HUES6 (cell line): ENCODE measurements around the gene SAMD9L.

ENCODE experiments used
- H3K27ac ChIP-seq: 2 replicates; pipeline ENCODE4 v1.7.0; 2013; ENCODE audit warnings: low read depth, mild to moderate bottlenecking, low read length, inconsistent platforms
- H3K27me3 ChIP-seq: 2 replicates; pipeline ENCODE4 v1.6.1; 2013; ENCODE audit warnings: low read length; ENCODE audit not compliant: control insufficient read depth, insufficient read depth
- H3K36me3 ChIP-seq: 2 replicates; pipeline ENCODE4 v1.6.1; 2013; ENCODE audit warnings: low read length; ENCODE audit not compliant: control insufficient read depth, insufficient read depth
- H3K4me1 ChIP-seq: 2 replicates; pipeline ENCODE4 v1.6.1; 2013; ENCODE audit warnings: low read length; ENCODE audit not compliant: control insufficient read depth, insufficient read depth
- H3K4me3 ChIP-seq: 2 replicates; pipeline ENCODE4 v1.5.1; 2013; ENCODE audit warnings: low read depth, low read length
- H3K9ac ChIP-seq: one replicate; pipeline ENCODE4 v1.6.1; 2013; ENCODE audit warnings: mild to moderate bottlenecking, low read length
- H3K9me3 ChIP-seq: 2 replicates; pipeline ENCODE4 v1.6.1; 2013; ENCODE audit warnings: low read depth, low read length; ENCODE audit not compliant: control insufficient read depth, insufficient read depth

The SAMD9L gene

GRCh38 chr7:93148144-93148543 is at the start of gene SAMD9L:
SAMD9L (minus strand) TSS chr7:93148385; CDS start chr7:93135971, 12,414 bp downstream.
- Histone ChIP-seq H3K9ac (no peak within 1 kb of the TSS), H3K9me3 (no peaks in the 10 kb centered on the region), H3K4me1 (no peaks in the 10 kb centered on the region), H3K36me3 (no peaks in the 10 kb centered on the region), H3K4me3 (no peak within 1 kb of the TSS), H3K27me3 (no peaks in the 10 kb centered on the region), H3K27ac (no peak within 1 kb of the TSS)

- H3K36me3 ChIP-seq: no peaks in the 10 kb centered on the region
- peaks cover 24% of the 10 kb centered on the region for H3K27me3 ChIP-seq
- no peak overlapping the region for H3K27ac ChIP-seq
- H3K9me3 ChIP-seq: no peaks in the 10 kb centered on the region
- no peak overlapping the region for H3K4me3 ChIP-seq
- H3K9ac ChIP-seq: no peak overlapping the region
- H3K4me1 ChIP-seq: no peaks in the 10 kb centered on the region
These were observed 48.2 kb upstream of the SAMD9L start for GRCh38 chr7:93196336-93196735.

- H3K9ac ChIP-seq: no peak overlapping the region
- no peak overlapping the region for H3K4me3 ChIP-seq
- H3K36me3 ChIP-seq: no peaks in the 10 kb centered on the region
- no peaks in the 10 kb centered on the region for H3K4me1 ChIP-seq
- peaks cover 30% of the 10 kb centered on the region for H3K27me3 ChIP-seq
- H3K9me3 ChIP-seq: no peaks in the 10 kb centered on the region
- no peak overlapping the region for H3K27ac ChIP-seq
These were observed 46.2 kb upstream of the SAMD9L start for GRCh38 chr7:93194386-93194785.

- no peak overlapping the region for H3K4me3 ChIP-seq
- no peaks in the 10 kb centered on the region for H3K36me3 ChIP-seq
- peaks cover 56% of the 10 kb centered on the region for H3K27me3 ChIP-seq
- H3K27ac ChIP-seq: no peak overlapping the region
- H3K9me3 ChIP-seq: no peaks in the 10 kb centered on the region
- no peaks in the 10 kb centered on the region for H3K4me1 ChIP-seq
- no peak overlapping the region for H3K9ac ChIP-seq
These were observed 40.9 kb upstream of the SAMD9L start for GRCh38 chr7:93188870-93189634.

- H3K27ac ChIP-seq: no peak overlapping the region
- no peaks in the 10 kb centered on the region for H3K36me3 ChIP-seq
- H3K9me3 ChIP-seq: no peaks in the 10 kb centered on the region
- H3K4me3 ChIP-seq: no peak overlapping the region
- H3K9ac ChIP-seq: no peak overlapping the region
- no peaks in the 10 kb centered on the region for H3K4me1 ChIP-seq
- peaks cover 30% of the 10 kb centered on the region for H3K27me3 ChIP-seq
These were observed 37.3 kb upstream of the SAMD9L start for GRCh38 chr7:93185303-93186027.

- no peaks in the 10 kb centered on the region for H3K36me3 ChIP-seq
- peaks cover under 1% of the 10 kb centered on the region; the same call in 1 of the 2 replicates for H3K27me3 ChIP-seq
- no peak overlapping the region for H3K9ac ChIP-seq
- no peak overlapping the region for H3K4me3 ChIP-seq
- no peaks in the 10 kb centered on the region for H3K4me1 ChIP-seq
- peaks cover 2% of the 10 kb centered on the region; the same call in 1 of the 2 replicates for H3K9me3 ChIP-seq
- H3K27ac ChIP-seq: no peak overlapping the region
These were observed 31.0 kb upstream of the SAMD9L start for GRCh38 chr7:93179173-93179572.

- Histone ChIP-seq H3K9me3 (peaks cover 2% of the 10 kb centered on the region; the same call in 1 of the 2 replicates), H3K27me3 (no peaks in the 10 kb centered on the region; the same call in 1 of the 2 replicates), H3K4me1 (no peaks in the 10 kb centered on the region), H3K27ac (no peak overlapping the region), H3K36me3 (no peaks in the 10 kb centered on the region), H3K9ac (no peak overlapping the region), H3K4me3 (no peak overlapping the region)
These were observed 30.0 kb upstream of the SAMD9L start for GRCh38 chr7:93178213-93178612.

- peaks cover 6% of the 10 kb centered on the region for H3K9me3 ChIP-seq
- H3K9ac ChIP-seq: no peak overlapping the region
- H3K4me3 ChIP-seq: no peak overlapping the region
- H3K36me3 ChIP-seq: no peaks in the 10 kb centered on the region
- no peaks in the 10 kb centered on the region for H3K4me1 ChIP-seq
- no peak overlapping the region for H3K27ac ChIP-seq
- no peaks in the 10 kb centered on the region for H3K27me3 ChIP-seq
These were observed 28.9 kb upstream of the SAMD9L start for GRCh38 chr7:93176992-93177580.

- H3K27ac ChIP-seq: no peak overlapping the region
- no peak overlapping the region for H3K4me3 ChIP-seq
- H3K9me3 ChIP-seq: peaks cover 16% of the 10 kb centered on the region
- H3K36me3 ChIP-seq: no peaks in the 10 kb centered on the region
- H3K4me1 ChIP-seq: no peaks in the 10 kb centered on the region
- no peaks in the 10 kb centered on the region for H3K27me3 ChIP-seq
- no peak overlapping the region for H3K9ac ChIP-seq
These were observed 27.0 kb upstream of the SAMD9L start for GRCh38 chr7:93175219-93175618.

GRCh38 chr7:93172683-93173082 is 24.5 kb upstream of the SAMD9L start:
- H3K9me3 ChIP-seq: peaks cover 16% of the 10 kb centered on the region
- no peaks in the 10 kb centered on the region for H3K36me3 ChIP-seq
- H3K4me3 ChIP-seq: no peak overlapping the region
- H3K27ac ChIP-seq: no peak overlapping the region
- H3K27me3 ChIP-seq: no peaks in the 10 kb centered on the region
- H3K9ac ChIP-seq: no peak overlapping the region
- no peaks in the 10 kb centered on the region for H3K4me1 ChIP-seq
